UCSD-AML1 (cell line): ENCODE measurements around the gene ZFYVE28.
"Not testable (repeated sequence)": the region's sequence is repeated elsewhere in the genome, so short reads cannot be mapped to it uniquely, and the experiment has no call there.

ENCODE experiments used
- DNase-seq: peaks from one replicate; lab custom pipeline; 2025; ENCODE audit not compliant: unreplicated experiment; lab: John Stamatoyannopoulos, UW

ZFYVE28 gene

GRCh38 chr4:2393353-2394270 is 24.8 kb downstream of the ZFYVE28 start:
- DNase-seq, result no peak

GRCh38 chr4:2390784-2391421 is 27.5 kb downstream of the ZFYVE28 start:
- no peak for DNase-seq

GRCh38 chr4:2390146-2390545 is 28.3 kb downstream of the ZFYVE28 start:
- peak; percentile 46 for DNase-seq

GRCh38 chr4:2389691-2390090 is 28.8 kb downstream of the ZFYVE28 start:
- DNase-seq, result no peak

- no peak for DNase-seq
Measured at GRCh38 chr4:2388429-2389182, 29.8 kb downstream of the ZFYVE28 start.

GRCh38 chr4:2387829-2388228 is 30.6 kb downstream of the ZFYVE28 start:
- DNase-seq, result no peak

- no peak for DNase-seq
Measured at GRCh38 chr4:2387218-2387617, 31.2 kb downstream of the ZFYVE28 start.

GRCh38 chr4:2386717-2387116 is 31.7 kb downstream of the ZFYVE28 start:
- DNase-seq, result no peak

- no peak for DNase-seq
Measured at GRCh38 chr4:2385516-2385915, 32.9 kb downstream of the ZFYVE28 start.

- no peak for DNase-seq
Measured at GRCh38 chr4:2384245-2384644, 34.2 kb downstream of the ZFYVE28 start.

GRCh38 chr4:2383760-2384159 is 34.7 kb downstream of the ZFYVE28 start:
- no peak for DNase-seq

- not testable (repeated sequence) for DNase-seq
Measured at GRCh38 chr4:2383220-2383631, 35.2 kb downstream of the ZFYVE28 start.

- not testable (repeated sequence) for DNase-seq
Measured at GRCh38 chr4:2382769-2383202, 35.7 kb downstream of the ZFYVE28 start.

GRCh38 chr4:2380589-2380988 is 37.9 kb downstream of the ZFYVE28 start:
- not testable (repeated sequence) for DNase-seq

- DNase-seq, result no peak
Measured at GRCh38 chr4:2378898-2379297, 39.5 kb downstream of the ZFYVE28 start.

GRCh38 chr4:2378401-2378800 is 40.0 kb downstream of the ZFYVE28 start:
- no peak for DNase-seq

- no peak for DNase-seq
Measured at GRCh38 chr4:2377241-2377640, 41.2 kb downstream of the ZFYVE28 start.

GRCh38 chr4:2375427-2375826 is 43.0 kb downstream of the ZFYVE28 start:
- no peak for DNase-seq

- no peak for DNase-seq
Measured at GRCh38 chr4:2373532-2373931, 44.9 kb downstream of the ZFYVE28 start.

- no peak for DNase-seq
Measured at GRCh38 chr4:2372488-2373030, 45.9 kb downstream of the ZFYVE28 start.

GRCh38 chr4:2371765-2372487 is 46.5 kb downstream of the ZFYVE28 start:
- no peak for DNase-seq
